ENCODE measurements around the gene LMNA. TPM values are rescaled to one million over a fixed set of nuclear protein-coding genes. Genes with fewer than 3 reads are reported as not detected.

The LMNA gene
- total and polyA plus RNA-seq, 4 donors, result 163 to 547 (median 193) TPM

DNA sequence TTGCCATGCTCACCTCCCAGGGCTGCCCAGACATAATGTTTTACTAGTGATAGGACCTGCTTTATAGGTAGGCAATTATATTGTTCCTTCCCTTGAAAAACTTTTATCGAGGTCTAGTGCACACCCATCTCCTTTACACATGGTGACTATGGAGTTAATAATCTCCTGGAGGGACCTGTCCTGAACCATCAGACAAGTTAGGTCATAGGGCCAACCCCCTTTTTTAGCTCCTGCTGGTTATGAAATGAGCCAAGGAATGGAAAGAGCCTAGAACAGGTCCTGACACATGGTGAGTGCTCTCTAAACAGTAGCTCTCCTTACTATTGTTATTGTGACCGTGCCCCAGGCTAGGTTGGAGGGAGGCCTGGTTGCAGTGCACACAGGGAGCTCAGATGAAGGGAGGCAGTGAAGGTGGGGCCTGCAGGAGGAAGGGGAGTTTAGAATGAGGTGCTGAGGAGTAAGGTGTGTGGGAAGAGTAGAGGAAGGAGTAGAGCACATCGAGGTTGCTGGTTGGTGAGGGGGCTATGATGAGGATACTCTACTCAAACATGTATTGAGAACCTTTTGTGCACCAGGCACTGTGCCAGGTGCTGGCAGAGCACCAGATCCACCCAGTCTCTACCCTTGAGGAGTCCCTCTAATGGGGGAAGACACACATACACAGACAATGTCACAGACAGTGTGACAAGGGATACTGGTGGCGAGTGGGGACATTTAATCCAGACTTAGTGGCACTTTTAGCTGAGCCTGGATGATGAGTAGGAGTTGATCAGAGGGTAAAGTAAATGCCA is 14.1 kb upstream of the LMNA start:
- no peaks in the 10 kb centered on the region for H3K9me3 ChIP-seq (ENCODE audit: control insufficient read depth in 4 of 4, insufficient read depth in 3 of 4, low read length in 3 of 4)
- no peak for DNase-seq
- H3K36me3 ChIP-seq (ENCODE audit: control insufficient read depth in 4 of 4, insufficient read depth in 4 of 4, low read length in 4 of 4), result peaks cover 0 to 7% (median 2%) of the 10 kb centered on the region in 4 donors
- no peaks in the 10 kb centered on the region for H3K27me3 ChIP-seq (ENCODE audit: control insufficient read depth in 3 of 3, insufficient read depth in 3 of 3, low read length in 2 of 3)
- peaks cover 14 to 52% (median 33%) of the 10 kb centered on the region in 5 donors for H3K4me1 ChIP-seq (ENCODE audit: control insufficient read depth in 5 of 5, insufficient read depth in 5 of 5, low read length in 5 of 5)
- no peak overlapping the region for H3K4me3 ChIP-seq
- ATAC-seq (ENCODE audit: insufficient read depth, low FRiP score), result no peak
- H3K27ac ChIP-seq (ENCODE audit: low read depth in 1 of 2, low read length in 1 of 2), result no peak overlapping the region
- no peak overlapping the region for H3K9ac ChIP-seq (ENCODE audit: insufficient read depth in 1 of 2, low read length in 2 of 2)
- TF ChIP-seq, protein P1, sequence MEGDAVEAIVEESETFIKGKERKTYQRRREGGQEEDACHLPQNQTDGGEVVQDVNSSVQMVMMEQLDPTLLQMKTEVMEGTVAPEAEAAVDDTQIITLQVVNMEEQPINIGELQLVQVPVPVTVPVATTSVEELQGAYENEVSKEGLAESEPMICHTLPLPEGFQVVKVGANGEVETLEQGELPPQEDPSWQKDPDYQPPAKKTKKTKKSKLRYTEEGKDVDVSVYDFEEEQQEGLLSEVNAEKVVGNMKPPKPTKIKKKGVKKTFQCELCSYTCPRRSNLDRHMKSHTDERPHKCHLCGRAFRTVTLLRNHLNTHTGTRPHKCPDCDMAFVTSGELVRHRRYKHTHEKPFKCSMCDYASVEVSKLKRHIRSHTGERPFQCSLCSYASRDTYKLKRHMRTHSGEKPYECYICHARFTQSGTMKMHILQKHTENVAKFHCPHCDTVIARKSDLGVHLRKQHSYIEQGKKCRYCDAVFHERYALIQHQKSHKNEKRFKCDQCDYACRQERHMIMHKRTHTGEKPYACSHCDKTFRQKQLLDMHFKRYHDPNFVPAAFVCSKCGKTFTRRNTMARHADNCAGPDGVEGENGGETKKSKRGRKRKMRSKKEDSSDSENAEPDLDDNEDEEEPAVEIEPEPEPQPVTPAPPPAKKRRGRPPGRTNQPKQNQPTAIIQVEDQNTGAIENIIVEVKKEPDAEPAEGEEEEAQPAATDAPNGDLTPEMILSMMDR (IDR thresholded peaks at IDR 0.05; ENCODE audit: control extremely low read depth, extremely low read depth), result no peak
- WGBS, 2 donors, result 65 to 76% methylated on average over 4 of the region's 4 CpGs

DNA sequence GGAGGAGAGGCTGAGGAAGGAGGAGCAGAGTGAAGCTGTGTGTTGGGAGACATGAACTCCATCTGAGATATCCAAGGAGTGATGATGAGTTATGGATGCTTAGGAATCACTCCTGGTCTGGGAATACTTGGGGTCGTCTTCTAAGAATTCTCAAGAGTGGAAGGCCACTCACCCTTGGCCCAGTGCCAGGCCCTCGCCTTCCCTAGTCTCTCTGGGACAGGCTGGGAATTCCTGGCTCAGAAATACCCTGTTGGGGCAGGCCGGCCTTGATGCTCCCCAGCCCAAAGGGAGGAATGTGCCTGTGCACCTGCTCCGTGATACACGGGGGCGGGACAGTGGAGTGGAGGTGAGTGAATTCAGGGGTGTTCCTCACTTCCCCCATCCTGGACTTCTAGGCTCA is 12.6 kb upstream of the LMNA start:
- DNase-seq (peak in 1 of 3 donors; percentile 30), ATAC-seq (ENCODE audit: insufficient read depth, low FRiP score) (no peak)
- H3K36me3 ChIP-seq (ENCODE audit: control insufficient read depth in 4 of 4, insufficient read depth in 4 of 4, low read length in 4 of 4), result peaks cover 0 to 4% (median 0%) of the 10 kb centered on the region in 4 donors
- no peak overlapping the region for H3K4me3 ChIP-seq
- H3K27ac ChIP-seq (ENCODE audit: low read depth in 1 of 2, low read length in 1 of 2), result no peak overlapping the region
- 65 to 81% methylated on average over 6 of the region's 6 CpGs for WGBS, 2 donors
- peaks cover 14 to 57% (median 39%) of the 10 kb centered on the region in 5 donors for H3K4me1 ChIP-seq (ENCODE audit: control insufficient read depth in 5 of 5, insufficient read depth in 5 of 5, low read length in 5 of 5)
- H3K9ac ChIP-seq (ENCODE audit: insufficient read depth in 1 of 2, low read length in 2 of 2), result no peak overlapping the region
- no peaks in the 10 kb centered on the region for H3K9me3 ChIP-seq (ENCODE audit: control insufficient read depth in 4 of 4, insufficient read depth in 3 of 4, low read length in 3 of 4)
- TF ChIP-seq, protein P1 (IDR thresholded peaks at IDR 0.05; ENCODE audit: control extremely low read depth, extremely low read depth), result no peak
- H3K27me3 ChIP-seq (ENCODE audit: control insufficient read depth in 3 of 3, insufficient read depth in 3 of 3, low read length in 2 of 3), result no peaks in the 10 kb centered on the region

- ATAC-seq (ENCODE audit: insufficient read depth, low FRiP score) (no peak), DNase-seq (peak in 2 of 3 donors; percentile 19 to 47)
- 68 to 69% methylated on average over 16 of the region's 16 CpGs for WGBS, 2 donors
- Histone ChIP-seq H3K27me3 (ENCODE audit: control insufficient read depth in 3 of 3, insufficient read depth in 3 of 3, low read length in 2 of 3) (no peaks in the 10 kb centered on the region), H3K4me1 (ENCODE audit: control insufficient read depth in 5 of 5, insufficient read depth in 5 of 5, low read length in 5 of 5) (peaks cover 14 to 61% (median 39%) of the 10 kb centered on the region in 5 donors), H3K4me3 (no peak overlapping the region), H3K9me3 (ENCODE audit: control insufficient read depth in 4 of 4, insufficient read depth in 3 of 4, low read length in 3 of 4) (no peaks in the 10 kb centered on the region), H3K36me3 (ENCODE audit: control insufficient read depth in 4 of 4, insufficient read depth in 4 of 4, low read length in 4 of 4) (peaks cover 0 to 4% (median 0%) of the 10 kb centered on the region in 4 donors), H3K9ac (ENCODE audit: insufficient read depth in 1 of 2, low read length in 2 of 2) (no peak overlapping the region), H3K27ac (ENCODE audit: low read depth in 1 of 2, low read length in 1 of 2) (peak overlapping the region; percentile 24 to 97)
- TF ChIP-seq, protein P1 (IDR thresholded peaks at IDR 0.05; ENCODE audit: control extremely low read depth, extremely low read depth), result no peak
Observed at GRCh38 chr1:156102633-156103511, 11.6 kb upstream of the LMNA start.
